GM19238 (cell line): ENCODE data around the gene TAL1.

Experiments used
- DNase-seq: peaks from one replicate; pipeline ENCODE4 v3.0.0; 2011; ENCODE audit warnings: low spot score; ENCODE audit not compliant: insufficient read length

Gene TAL1

GRCh38 chr1:47175227-47175934 lies 56.6 kb downstream of the TAL1 start:
- DNase-seq = peak; percentile 53

- DNase-seq = no peak
Measured at GRCh38 chr1:47174656-47175020, 57.4 kb downstream of the TAL1 start.

DNA sequence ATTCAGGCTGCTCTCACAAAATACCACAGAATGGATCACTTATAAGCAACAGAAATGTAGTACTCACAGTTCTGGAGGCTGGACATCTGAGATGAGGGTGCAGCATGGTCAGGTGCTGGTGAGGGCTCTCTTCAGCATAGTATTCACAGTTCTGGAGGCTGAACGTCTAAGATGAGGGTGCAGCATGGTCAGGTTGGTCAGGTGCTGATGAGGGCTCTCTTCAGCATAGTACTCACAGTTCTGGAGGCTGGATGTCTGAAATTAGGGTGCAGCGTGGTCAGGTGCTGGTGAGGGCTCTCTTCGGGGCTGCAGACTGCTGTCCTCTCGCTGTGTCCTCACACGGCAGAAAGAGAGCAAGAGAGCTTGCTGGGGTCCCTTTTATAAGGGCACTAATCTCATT lies 59.2 kb downstream of the TAL1 start:
- DNase-seq = no peak
